Lower leg skin (tissue), 4 donors: ENCODE results near the gene NFATC2. TPM values are rescaled to one million over a fixed set of nuclear protein-coding genes. Genes with fewer than 3 reads are reported as not detected.
A peak's percentile ranks its signal among the peaks of the same experiment; 100 is the strongest.

Experiments
- DNase-seq, 2 donors: peaks; one replicate each; pipeline ENCODE4 v3.0.0-alpha.2; 2019; ENCODE audit warnings: low spot score in 2 of 2
- H3K4me3 ChIP-seq: fragments of 200-600 bp; sonication (generic); 2 replicates; pipeline ENCODE4 v1.5.1; 2017; ENCODE audit warnings: mild to moderate bottlenecking, low read depth; ENCODE audit not compliant: poor library complexity, severe bottlenecking
- CTCF ChIP-seq, 3 donors: fragments of 450-650 bp; IDR thresholded peaks; one replicate each; pipeline ENCODE4 v1.5.1; 2016; ENCODE audit warnings: antibody characterized with exemption in 3 of 3, mild to moderate bottlenecking in 3 of 3, moderate library complexity in 2 of 3
- POLR2A ChIP-seq, 2 donors: fragments of 450-650 bp; IDR thresholded peaks; one replicate each; pipeline ENCODE4 v1.6.1; 2016 to 2017; ENCODE audit warnings: antibody characterized with exemption in 2 of 2, mild to moderate bottlenecking in 1 of 2, moderate library complexity in 1 of 2
- WGBS, 2 donors: methylation state at CpG; one replicate each; pipeline ENCODE4 v1.1.5; 2018; 5-methylcytosine and 5-hydroxymethylcytosine counted together
- intact Hi-C: fragments of 100-400 bp; cut with DNase I; formaldehyde crosslinking; loops from one replicate; pipeline ENCODE4 v1.15.0; 2023; ENCODE audit warnings: low total_unique reads
- total RNA-seq, 4 donors: library from RNA; depleted of rRNA; stranded (reverse); fragments of >200 nt; gene quantifications; one replicate each; pipeline ENCODE4 v1.1.0, GENCODE V29; 2016

NFATC2 gene
- total RNA-seq, 4 donors from 2014 or later, result 4.0 to 10.4 (median 5.1) TPM

DNA sequence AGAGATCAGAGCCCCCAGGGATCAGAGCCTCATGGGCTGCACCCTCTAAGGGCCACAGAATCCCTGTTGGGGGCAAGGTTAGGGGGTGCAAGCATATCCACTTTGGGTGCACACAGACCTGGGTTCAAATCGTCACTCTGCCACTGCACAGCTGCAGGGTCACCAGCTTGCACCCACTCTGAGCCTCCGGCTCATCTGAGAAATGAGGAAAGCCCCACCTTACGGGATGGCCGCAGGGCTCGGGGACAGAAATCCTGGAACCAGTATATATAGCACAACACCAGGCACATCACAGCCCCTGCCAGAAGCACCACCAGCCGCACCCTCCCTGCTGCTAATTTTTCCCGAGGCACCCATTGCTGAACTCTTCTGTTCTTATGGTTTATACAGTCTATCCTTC, 169.6 kb downstream of the NFATC2 start:
- DNase-seq, result no peak

GRCh38 chr20:51372176-51372803, 170.2 kb downstream of the NFATC2 start:
- peak; percentile 58 to 89 for DNase-seq
- no peak overlapping the region for H3K4me3 ChIP-seq
- intact Hi-C loops, result loop anchor here (5.0 kb wide), 1 partner anchor 225 kb away; no protein-coding TSS in a partner anchor
- WGBS, 2 donors, result 36 to 42% methylated on average over 13 of the region's 13 CpGs
- TF ChIP-seq POLR2A (IDR thresholded peaks at IDR 0.05) (no peak), CTCF (IDR thresholded peaks at IDR 0.05) (peak in 1 of 3 donors; percentile 82)

More for the DNA sequence above, 169.6 kb downstream of the NFATC2 start:
- intact Hi-C loops, result loop anchor here (5.0 kb wide), 1 partner anchor 224 kb away; no protein-coding TSS in a partner anchor
- 64 to 72% methylated on average over 7 of the region's 7 CpGs for WGBS, 2 donors
- TF ChIP-seq POLR2A (IDR thresholded peaks at IDR 0.05) (no peak), CTCF (IDR thresholded peaks at IDR 0.05) (no peak)
- H3K4me3 ChIP-seq, result no peak overlapping the region

GRCh38 chr20:51371720-51372119, 170.8 kb downstream of the NFATC2 start:
- DNase-seq, result no peak
- no peak for TF ChIP-seq CTCF (IDR thresholded peaks at IDR 0.05)
- no peak for TF ChIP-seq POLR2A (IDR thresholded peaks at IDR 0.05)
- WGBS, 2 donors, result 90 to 96% methylated on average over 4 of the region's 4 CpGs
- intact Hi-C loops, result loop anchor here (5.0 kb wide), 1 partner anchor 226 kb away; no protein-coding TSS in a partner anchor
- H3K4me3 ChIP-seq, result no peak overlapping the region

DNA sequence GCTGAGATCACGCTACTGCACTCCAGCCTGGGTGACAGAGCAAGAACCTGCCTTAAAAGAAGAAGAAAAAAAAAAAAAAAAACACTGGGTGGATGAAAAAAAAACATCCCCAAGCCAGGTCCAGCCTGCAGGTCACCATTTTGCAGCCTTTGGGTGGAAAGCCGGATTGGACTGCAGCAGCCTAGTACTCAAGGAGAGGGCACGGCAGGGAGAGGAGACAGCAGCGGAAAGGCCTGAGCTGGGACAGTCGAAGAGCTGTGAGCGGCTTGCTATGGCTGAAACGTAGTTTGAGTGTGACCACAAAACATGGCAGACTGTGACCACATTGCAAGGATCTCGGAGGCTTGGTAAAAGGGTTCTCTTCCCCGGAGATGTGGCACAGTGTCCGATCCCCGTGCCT, 173.0 kb downstream of the NFATC2 start:
- intact Hi-C loops, result no loop called here
- no peak for DNase-seq
- 93 to 96% methylated on average over 11 of the region's 11 CpGs for WGBS, 2 donors
- TF ChIP-seq POLR2A (IDR thresholded peaks at IDR 0.05) (no peak), CTCF (IDR thresholded peaks at IDR 0.05) (no peak)
- no peak overlapping the region for H3K4me3 ChIP-seq

GRCh38 chr20:51368461-51369211, 173.9 kb downstream of the NFATC2 start:
- DNase-seq, result no peak
- TF ChIP-seq CTCF (IDR thresholded peaks at IDR 0.05), result no peak
- no peak for TF ChIP-seq POLR2A (IDR thresholded peaks at IDR 0.05)
- intact Hi-C loops, result no loop called here
- no peak overlapping the region for H3K4me3 ChIP-seq
- WGBS, 2 donors, result 88 to 92% methylated on average over 13 of the region's 13 CpGs
